BE2C (cell line): ENCODE data around the gene GRID1.

Experiments used
- DNase-seq: peaks from one replicate; pipeline ENCODE4 v3.0.0-alpha.2; 2020
- H3K27me3 ChIP-seq: fragments of 250-450 bp; sonication (Bioruptor Pico); 2 replicates; pipeline ENCODE4 v1.5.1; 2020; ENCODE audit warnings: mild to moderate bottlenecking
- H3K36me3 ChIP-seq: fragments of 250-450 bp; sonication (Bioruptor Pico); 2 replicates; pipeline ENCODE4 v1.5.1; 2020; ENCODE audit warnings: mild to moderate bottlenecking
- H3K4me1 ChIP-seq: fragments of 250-450 bp; sonication (Bioruptor Pico); 2 replicates; pipeline ENCODE4 v1.5.1; 2020
- H3K4me3 ChIP-seq: 2 replicates; pipeline ENCODE4 v1.5.1; 2011; ENCODE audit warnings: low read depth, low read length
- H3K9me3 ChIP-seq: fragments of 250-450 bp; sonication (Bioruptor Pico); 2 replicates; pipeline ENCODE4 v1.5.1; 2020
- TF ChIP-seq, protein P1 (sequence below): IDR thresholded peaks from 2 replicates; pipeline ENCODE4 v1.5.1; 2012; ENCODE audit warnings: mild to moderate bottlenecking, low read depth, low read length

Gene GRID1

DNA sequence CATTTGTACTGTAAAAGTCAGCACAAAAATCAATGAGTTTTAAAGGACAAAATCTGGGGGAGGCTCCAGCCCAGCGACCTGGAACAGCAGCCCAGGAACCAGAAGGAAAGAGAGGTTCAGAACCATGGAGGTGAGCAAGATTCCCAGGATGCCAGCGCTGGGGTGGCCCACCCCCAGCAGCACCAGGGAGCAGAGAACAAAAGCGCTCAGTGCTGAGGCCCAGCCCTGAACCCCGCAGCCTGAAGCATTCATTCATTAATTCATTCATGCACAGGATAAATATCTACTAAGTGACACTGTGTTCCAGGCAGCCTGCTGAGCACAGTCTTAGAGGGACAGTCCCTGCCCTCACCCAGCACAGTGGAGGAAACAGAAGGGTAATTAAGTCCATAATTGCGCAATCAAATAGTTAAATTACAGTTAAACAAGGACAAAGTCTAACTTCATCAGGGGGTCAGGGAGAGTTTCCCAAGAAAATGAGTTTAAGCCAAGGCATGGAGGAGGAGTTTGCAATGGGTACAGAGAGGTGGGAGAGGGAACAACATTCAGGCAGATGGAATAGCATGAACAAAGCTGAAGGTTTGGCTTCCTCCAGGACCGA lies 202.3 kb downstream of the GRID1 start:
- Histone ChIP-seq H3K4me3 (no peak overlapping the region), H3K9me3 (no peaks in the 10 kb centered on the region), H3K36me3 (no peaks in the 10 kb centered on the region), H3K27me3 (no peaks in the 10 kb centered on the region), H3K4me1 (no peaks in the 10 kb centered on the region)
- DNase-seq, result no peak
- TF ChIP-seq, protein P1, sequence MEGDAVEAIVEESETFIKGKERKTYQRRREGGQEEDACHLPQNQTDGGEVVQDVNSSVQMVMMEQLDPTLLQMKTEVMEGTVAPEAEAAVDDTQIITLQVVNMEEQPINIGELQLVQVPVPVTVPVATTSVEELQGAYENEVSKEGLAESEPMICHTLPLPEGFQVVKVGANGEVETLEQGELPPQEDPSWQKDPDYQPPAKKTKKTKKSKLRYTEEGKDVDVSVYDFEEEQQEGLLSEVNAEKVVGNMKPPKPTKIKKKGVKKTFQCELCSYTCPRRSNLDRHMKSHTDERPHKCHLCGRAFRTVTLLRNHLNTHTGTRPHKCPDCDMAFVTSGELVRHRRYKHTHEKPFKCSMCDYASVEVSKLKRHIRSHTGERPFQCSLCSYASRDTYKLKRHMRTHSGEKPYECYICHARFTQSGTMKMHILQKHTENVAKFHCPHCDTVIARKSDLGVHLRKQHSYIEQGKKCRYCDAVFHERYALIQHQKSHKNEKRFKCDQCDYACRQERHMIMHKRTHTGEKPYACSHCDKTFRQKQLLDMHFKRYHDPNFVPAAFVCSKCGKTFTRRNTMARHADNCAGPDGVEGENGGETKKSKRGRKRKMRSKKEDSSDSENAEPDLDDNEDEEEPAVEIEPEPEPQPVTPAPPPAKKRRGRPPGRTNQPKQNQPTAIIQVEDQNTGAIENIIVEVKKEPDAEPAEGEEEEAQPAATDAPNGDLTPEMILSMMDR, result no peak

DNA sequence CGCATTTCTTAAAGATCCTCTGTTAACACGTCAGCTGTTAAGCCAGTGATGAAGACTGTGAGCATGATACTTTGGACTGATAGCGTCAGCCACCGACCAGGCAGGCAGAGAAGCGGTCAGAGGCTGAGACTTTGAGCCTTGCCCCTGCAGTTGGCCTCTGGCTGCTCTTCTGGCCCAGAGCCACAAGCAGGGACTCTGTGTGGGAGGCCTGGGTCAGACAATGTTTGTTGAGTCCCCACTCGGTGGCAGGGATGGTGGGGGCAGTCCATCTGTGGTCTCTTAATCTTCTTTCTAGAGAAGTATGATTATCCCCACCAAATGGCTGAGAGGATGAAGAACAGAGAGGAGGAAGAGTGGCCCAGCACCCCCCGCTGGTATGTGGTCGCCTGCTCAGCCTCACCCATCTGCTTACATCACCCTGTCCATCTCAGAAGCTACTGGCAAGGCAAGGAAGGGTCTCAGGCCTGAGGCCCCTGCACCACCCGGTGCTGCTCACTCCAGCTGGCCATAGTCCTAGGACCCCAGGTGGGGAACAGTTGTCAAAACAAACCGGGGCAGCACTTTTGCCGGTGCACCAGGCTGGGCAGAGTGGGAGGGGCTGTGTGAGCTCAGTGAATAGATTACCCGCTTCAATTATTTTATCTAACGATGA lies 202.9 kb downstream of the GRID1 start:
- Histone ChIP-seq H3K36me3 (no peaks in the 10 kb centered on the region), H3K9me3 (no peaks in the 10 kb centered on the region), H3K4me3 (no peak overlapping the region), H3K4me1 (no peaks in the 10 kb centered on the region), H3K27me3 (no peaks in the 10 kb centered on the region)
- no peak for DNase-seq
- TF ChIP-seq, protein P1, result no peak

DNA sequence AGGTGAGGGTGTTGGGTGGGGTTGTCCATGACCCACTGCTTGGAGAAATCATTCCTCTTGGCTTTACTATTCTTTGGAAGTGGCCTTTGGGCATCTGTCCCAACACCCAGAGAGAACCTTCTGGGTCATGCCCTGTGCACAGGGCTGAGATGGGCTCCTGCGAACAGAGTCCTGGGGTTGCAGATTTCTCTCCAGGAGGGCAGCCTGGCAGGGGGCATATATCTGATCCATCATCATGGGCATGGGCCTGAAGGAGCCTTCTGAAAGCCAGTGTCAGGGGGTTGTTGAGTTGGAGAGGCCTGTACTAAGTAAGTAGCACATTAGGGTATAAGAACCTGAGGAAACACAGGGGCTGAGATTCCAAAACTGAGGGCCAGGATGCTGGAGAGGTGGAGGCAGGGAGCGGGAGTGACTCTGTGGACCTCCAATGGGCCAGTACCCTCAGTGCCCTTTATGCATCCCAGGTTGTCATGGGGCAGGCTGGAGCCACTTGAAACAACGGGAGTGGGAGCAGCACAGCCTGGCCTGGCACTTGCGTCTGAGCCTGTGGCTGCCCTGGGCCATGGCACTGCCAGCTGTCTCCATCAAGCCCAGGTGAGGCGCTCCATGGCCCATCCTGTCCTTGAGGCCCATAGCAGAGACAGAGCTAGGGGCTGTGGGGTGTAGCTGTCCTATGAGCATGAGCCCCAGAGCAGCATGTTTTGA lies 203.7 kb downstream of the GRID1 start:
- TF ChIP-seq, protein P1, result no peak
- Histone ChIP-seq H3K9me3 (no peaks in the 10 kb centered on the region), H3K27me3 (no peaks in the 10 kb centered on the region), H3K36me3 (no peaks in the 10 kb centered on the region), H3K4me1 (no peaks in the 10 kb centered on the region), H3K4me3 (no peak overlapping the region)
- DNase-seq, result no peak

DNA sequence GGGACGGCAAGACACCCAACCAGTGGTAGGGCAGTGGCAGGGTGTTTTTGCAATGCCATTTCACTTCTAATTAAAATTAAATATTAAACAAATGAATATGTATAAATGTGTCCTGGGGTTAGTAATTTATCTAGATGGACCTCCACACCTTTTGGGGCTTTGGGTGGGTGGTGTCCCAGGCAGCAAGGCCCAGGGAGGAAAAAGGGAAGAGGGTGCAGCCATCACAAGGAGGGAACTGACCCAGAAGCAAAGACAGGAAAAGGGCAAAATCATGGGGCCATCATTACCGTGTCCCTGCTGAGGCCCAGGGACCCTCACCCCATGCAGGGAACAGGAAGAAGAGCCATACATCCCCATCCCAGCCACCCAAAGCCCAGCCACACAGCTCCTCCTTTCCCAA lies 204.6 kb downstream of the GRID1 start:
- Histone ChIP-seq H3K4me3 (no peak overlapping the region), H3K36me3 (no peaks in the 10 kb centered on the region), H3K9me3 (no peaks in the 10 kb centered on the region), H3K27me3 (no peaks in the 10 kb centered on the region), H3K4me1 (no peaks in the 10 kb centered on the region)
- no peak for DNase-seq
- TF ChIP-seq, protein P1, result no peak

DNA sequence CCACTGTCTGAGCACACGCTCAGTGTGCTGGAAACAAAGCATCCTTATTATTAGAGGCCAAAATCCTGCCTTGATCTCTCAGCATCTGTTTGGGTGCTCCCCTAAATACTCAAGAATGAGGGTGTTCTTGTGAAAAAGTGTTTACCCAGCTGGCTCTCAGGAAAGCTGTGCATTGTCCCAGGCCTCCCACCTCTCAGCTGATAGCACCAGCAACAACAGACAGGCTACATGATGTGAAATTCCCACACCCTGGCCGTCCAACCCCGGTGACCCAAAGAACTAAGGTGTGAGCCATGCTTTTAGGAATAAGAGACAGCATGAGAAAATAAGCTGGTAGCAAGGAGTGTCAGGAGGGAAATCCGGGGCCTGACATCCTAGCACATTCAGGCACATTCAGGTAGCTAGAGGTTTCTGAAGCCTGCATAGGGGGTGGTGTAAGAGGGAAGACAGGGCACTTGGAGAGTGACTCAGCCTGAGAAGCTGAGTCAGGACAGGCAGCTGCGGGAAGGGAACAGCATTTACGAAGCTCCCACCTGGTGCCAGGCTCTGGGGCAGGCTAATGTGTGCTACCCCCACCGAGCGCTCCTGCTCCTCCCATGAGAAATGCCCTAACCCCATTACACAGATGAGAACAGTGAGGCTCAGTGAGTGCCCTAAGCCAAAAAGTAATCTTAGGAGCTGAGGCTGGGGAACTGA lies 205.6 kb downstream of the GRID1 start:
- H3K27me3 ChIP-seq, result no peaks in the 10 kb centered on the region
- H3K9me3 ChIP-seq, result no peaks in the 10 kb centered on the region
- no peaks in the 10 kb centered on the region for H3K36me3 ChIP-seq
- no peak overlapping the region for H3K4me3 ChIP-seq
- no peaks in the 10 kb centered on the region for H3K4me1 ChIP-seq
- TF ChIP-seq, protein P1, result no peak
- no peak for DNase-seq

DNA sequence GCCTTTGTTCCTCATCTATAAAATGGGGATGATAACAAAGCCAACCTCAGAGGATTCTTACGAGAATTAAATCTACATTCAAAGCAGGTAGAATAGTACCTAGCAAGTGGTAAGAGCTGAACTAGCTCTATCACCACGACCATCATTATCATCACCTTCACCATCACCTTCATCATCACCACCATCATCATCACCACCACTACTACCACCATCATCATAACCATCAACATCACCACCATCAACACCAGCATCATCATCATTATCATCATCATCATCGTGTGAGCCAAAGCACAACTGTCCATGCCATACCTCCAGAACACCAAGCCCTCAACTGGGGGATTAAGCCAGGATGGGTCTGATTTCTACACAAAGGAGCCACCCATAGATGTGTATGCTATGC lies 206.8 kb downstream of the GRID1 start:
- Histone ChIP-seq H3K4me1 (no peaks in the 10 kb centered on the region), H3K4me3 (no peak overlapping the region), H3K27me3 (no peaks in the 10 kb centered on the region), H3K36me3 (no peaks in the 10 kb centered on the region), H3K9me3 (no peaks in the 10 kb centered on the region)
- no peak for DNase-seq
- TF ChIP-seq, protein P1, result no peak
